H4 (cell line): ENCODE data around the gene ARHGAP6. TPM values are rescaled to one million over a fixed set of nuclear protein-coding genes. Genes with fewer than 3 reads are reported as not detected.
A peak's percentile ranks its signal among the peaks of the same experiment; 100 is the strongest.
"Not testable (repeated sequence)": the region's sequence is repeated elsewhere in the genome, so short reads cannot be mapped to it uniquely, and the experiment has no call there.

ENCODE experiments used
- DNase-seq: peaks from one replicate; pipeline ENCODE4 v3.0.0-alpha.2; 2015; ENCODE audit warnings: low spot score
- total RNA-seq: library from RNA; depleted of rRNA; stranded (reverse); fragments of >200 nt; shearing (Covaris generic); gene quantifications from 2 replicates; pipeline ENCODE4 v1.2.3, GENCODE V29; 2014

The ARHGAP6 gene
- total RNA-seq, 1 experiment from 2014 or later: 0.14 TPM

DNA sequence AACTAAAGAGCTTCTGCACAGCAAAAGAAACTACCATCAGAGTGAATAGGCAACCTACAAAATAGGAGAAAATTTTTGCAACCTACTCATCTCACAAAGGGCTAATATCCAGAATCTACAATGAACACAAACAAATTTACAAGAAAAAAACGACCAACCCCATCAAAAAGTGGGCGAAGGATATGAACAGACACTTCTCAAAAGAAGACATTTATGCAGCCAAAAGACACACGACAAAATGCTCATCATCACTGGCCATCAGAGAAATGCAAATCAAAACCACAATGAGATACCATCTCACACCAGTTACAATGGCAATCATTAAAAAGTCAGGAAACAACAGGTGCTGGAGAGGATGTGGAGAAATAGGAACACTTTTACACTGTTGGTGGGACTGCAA lies 304.1 kb downstream of the ARHGAP6 start:
- DNase-seq: not testable (repeated sequence)

DNA sequence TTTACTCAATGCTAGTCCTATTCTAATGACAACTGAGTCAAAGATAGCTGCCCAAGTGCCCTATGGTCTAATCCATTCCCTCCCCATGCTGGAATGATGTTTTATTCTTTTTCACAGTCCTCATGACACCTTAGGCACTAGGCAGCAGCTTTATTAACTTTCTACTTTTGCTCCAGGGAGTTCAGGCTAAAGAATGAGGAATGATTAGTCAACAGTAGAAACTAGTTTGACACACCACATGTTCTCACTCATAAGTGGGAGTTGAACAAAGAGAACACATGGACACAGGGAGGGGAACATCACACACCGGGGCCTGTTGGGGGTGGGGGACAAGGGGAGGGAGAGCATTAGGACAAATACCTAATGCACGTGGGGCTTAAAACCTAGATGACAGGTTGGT lies 309.8 kb downstream of the ARHGAP6 start:
- DNase-seq: not testable (repeated sequence)

DNA sequence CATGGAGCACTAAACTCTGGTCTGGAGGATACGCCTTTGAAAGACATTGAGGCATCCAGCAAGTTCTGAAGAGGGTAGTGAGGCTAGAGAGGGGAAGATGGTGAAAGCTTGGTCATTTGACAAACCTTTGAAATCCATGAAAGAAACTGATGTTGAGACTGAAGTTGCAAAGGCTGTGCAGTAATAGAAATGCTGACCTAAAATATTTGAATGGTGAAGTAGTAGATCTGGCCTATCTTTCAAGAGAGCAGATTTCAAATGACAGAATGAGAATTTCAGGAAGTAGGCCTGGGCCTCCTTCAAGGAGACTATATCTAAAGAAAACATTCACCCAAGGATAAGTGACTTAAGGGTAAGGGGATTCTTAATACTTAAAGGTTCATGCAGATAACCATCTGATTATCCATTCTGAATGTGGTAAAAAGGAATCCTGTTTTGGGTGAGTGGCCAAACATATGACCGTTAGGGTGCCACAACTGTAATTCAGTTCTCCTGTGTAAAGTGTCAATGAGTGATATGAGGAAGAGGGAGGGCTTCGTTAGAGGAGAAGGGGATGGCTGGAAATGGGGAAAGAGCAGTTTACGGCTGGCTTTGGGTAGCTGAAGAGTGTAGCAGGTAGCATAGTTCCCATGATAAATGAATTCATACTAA lies 310.3 kb downstream of the ARHGAP6 start:
- no peak for DNase-seq

DNA sequence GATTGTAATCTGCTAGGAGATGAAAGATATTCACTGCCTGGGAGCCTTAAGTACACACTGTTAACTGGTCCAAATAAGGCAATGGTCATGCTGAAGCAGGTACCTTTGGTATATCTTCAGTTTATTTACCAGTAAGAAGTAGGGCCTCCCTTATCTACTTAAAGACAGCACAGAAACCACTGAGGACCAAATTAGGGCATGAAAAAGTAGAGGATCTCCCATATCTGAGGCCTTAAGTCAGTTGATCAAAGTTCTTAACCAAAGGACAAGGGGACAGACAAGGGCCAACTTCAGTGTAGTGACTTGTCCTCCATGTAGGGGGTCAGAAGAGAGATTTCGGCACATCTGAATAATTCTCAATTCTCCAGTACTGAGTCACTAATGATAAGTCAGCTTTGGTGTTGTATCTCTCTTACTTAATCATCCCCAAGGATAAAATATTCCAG lies 313.4 kb downstream of the ARHGAP6 start:
- no peak for DNase-seq

DNA sequence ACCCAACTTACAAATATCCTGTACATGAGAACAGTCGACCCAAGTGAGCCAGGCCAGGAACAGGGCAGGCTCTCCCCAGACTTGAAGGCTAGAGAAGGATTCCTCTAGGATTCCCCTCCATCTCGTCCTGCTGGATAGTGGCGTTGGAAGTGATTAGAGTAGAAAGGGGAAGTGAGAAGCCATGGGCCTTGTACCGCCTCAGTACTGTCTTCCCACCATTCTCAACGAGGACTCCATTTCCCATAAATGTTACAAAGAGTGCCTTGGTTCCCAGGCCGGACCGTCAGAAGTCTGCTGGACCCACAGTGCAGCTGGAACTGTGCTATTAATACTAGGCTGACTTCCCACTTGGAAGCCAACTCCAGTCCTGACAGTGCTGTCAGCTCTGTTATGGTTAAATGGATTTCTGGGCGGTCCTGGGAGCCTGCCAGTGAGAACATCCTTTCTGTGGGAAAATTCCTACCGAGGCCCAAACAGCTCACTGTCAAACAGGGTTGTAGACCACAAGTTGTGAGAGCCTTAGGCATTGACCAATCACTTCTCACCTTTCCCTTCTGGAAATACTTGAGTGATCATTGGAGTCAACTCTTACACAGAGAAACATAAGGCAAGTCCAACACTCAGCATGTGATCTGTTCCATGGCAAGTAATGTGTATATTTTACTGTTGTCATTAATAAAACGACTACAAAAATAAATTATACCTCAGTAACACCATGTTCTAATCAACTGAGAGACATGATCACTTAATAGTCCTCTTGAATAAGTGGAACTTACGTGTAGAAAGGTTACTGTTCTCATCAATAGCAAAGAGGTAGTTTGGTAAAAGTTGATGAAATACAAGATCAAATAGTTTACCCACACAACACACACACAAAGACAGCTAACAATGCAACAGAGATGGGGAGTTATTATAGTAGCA lies 314.1 kb downstream of the ARHGAP6 start:
- peak; percentile 21 for DNase-seq

DNA sequence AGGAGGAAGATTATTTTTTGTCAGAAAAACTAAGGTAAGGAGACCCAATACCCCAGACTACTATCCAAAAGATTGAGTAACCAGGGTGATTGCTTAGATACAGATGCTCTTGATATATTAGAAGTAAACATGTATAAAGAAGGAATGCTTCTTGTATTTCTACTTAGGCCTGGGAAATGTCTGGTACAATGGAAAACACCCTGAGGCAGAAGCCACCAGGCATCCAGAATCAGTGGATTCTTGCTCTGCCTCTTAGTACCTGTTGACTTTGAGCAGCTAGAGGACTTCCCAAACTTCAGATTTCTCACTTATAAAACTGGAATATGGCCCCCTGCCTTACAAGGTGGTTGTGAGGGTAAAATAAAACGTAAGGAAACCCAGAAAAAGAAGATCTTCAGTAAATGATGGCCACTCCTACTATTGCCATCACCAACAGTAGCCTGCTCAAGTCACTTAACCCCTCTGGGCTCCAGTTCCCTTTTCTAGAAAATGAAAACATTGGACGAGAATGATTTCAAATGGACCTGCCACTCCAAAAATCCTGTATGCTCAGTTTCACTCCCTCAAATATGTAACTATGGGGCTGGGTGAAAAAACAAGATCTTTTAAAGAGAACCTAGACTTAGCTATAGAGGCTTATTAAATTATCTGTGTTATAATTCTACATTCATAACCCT lies 315.9 kb downstream of the ARHGAP6 start:
- DNase-seq: no peak

DNA sequence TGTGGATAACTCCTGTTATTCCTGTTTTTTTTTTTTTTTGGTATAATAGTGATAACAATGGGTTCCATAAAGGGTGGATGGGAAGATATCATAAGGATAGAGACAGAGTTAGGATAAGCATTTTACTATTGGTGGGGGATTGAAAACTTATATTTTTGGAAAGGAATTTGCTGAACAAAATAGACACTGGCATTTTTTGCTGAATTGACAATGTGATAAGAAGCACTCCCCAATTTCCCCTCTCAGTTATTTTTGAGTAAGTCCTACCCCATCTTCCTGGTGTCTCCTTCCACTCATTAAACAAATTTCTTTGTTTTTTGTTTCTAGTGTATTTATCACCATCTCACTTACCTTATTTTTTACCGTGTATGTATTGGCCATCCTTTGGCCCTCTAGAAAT lies 316.7 kb downstream of the ARHGAP6 start:
- no peak for DNase-seq

DNA sequence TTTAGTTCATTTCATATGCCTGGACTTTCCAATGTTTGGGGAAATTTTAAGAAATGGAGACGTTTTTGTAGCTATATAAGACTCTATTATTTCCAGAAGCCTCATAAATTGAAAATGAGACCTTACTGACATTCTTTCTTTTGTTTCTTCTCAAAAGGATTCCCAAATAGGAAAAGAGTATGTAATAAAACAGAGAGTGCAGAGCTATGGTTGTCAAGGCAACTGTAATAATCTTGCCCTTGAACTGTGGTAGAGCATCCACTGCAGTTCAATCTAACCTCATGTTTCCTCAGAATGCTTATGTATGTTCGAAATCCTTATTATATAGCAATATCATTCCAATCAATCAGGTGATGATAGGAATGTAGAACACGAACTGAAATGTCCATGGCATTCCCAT lies 318.4 kb downstream of the ARHGAP6 start:
- DNase-seq: no peak

DNA sequence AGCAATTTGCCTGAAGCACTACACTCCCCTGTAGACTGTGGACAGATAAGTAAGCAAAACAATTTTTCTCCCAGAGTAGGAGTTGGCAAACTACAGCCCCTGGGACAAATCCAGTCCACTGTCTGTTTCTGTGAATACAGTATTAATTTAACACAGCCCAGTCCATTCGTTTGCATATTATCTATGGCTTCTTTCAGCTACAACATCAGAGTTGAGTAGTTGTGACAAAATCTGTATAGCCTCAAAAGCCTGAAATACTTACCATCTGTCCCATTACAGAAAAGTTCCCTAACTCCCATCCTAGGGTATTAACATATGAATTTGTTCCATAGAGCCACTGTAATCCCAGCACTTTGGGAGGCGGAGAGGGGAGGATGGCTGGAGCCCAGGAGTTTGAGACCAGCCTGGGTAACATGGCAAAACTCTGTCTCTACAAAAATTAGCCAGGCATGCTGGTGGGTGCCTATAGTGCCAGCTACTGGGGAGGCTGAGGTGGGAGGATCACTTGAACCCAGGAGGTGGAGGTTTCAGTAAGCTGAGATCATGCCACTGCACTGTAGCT lies 319.5 kb downstream of the ARHGAP6 start:
- DNase-seq: no peak

DNA sequence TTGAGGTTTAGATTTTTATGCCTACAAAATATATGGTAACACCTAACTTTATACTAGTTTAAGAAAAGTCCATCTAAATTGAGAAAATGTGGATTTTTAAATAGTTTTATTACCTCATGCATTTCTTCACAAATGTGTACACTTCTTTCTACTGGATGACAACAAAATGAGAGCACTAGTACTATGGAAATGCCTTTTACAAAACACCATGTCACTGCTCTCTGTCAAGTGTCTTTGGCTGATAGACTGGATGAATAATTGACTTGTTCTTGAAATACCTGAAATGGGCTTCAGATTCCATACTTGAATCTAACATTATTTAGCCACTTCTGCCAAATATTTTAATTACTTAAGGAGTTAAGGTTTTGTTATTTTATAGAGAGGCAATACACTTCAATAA lies 323.0 kb downstream of the ARHGAP6 start:
- no peak for DNase-seq

DNA sequence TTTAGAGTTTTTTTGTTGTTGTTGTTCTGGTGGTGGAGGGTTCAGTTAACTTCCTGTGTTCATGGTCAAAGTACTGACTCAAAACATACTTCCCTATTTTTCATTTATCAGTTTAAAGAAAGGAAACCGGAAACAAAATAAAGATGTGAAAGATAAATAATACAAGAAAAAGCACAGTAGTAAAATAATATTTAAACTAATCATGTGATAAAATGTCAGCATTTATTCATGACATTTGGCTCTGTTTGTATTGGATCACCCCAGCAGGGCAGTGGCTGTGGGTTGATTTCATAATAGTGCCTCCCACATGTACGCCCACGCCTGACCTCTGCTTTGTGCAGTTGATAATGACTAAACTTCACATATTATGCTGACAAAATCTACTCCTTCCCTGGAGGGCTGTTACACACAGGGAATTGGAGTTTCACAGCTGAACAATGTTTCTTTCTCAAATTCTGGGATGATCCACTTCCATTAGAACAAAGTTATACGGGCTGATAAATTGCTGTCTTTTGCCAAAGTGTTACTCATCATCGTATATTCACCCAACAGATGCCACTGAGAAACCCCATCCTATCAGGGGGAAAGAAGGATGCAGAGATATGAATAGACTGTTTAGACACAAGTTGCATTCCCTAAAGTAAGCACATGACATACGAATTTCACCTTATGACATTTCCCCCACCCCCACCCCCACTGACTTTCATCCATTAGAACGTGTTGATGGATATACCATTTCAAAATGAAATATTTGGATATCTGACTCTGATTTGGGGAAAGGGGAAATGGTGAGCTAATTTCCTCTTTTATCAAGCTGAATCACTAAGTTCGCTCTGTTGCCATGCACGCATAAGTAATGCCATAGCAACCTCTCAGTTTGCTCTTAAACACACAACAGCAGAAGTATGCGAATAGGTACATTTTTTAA lies 324.2 kb downstream of the ARHGAP6 start:
- peak; percentile 29 for DNase-seq

DNA sequence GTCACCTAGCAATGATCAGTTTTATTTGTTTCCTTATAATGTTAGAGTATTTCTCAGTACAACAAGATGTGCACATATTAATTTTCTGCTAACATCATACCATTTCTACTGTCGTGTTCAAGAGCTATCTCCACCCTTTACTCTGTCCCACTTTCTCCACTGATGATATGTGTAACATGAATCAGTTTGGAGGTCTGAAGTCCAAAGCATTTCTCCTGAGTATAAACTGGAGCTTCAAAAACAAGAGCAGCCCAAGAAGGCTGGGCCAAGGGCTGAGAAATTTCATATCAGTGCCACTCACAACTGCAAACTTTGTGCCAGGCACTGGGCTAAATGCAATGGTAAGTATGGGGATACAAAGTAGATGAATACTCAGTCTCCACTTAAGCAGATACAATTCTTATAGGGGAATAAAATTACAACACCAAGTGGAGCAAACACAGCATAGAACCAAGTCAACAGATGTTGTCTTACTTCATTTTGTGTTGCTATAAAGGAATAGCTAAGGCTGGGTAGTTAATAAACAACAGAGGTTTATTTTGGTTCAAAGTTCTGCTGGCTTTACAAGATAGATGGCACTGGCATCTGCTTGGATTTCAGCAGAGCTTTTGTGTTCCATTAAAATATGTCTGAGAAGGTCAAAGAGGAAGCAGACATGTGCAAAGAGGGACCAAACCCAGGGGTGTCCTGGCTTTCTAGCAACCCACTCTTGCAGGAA lies 328.3 kb downstream of the ARHGAP6 start:
- no peak for DNase-seq

DNA sequence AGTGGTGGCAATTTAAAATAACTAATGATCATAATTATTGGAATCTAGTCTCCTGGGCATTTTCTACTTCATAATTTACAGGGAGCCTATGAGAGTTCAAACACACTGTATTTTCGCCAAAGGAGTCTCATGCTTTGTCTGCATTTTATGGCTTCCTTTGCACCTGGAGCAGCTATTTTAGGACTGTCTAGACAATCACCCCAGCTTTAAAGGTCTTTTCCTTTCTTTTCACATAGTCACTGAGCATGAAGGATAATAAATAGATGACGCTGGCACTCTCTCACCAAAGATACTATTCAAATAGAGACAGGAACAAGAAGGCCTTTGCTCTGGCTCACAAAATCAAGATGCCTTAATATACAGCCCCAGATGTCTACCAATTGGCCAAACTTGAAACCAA lies 329.5 kb downstream of the ARHGAP6 start:
- DNase-seq: no peak

DNA sequence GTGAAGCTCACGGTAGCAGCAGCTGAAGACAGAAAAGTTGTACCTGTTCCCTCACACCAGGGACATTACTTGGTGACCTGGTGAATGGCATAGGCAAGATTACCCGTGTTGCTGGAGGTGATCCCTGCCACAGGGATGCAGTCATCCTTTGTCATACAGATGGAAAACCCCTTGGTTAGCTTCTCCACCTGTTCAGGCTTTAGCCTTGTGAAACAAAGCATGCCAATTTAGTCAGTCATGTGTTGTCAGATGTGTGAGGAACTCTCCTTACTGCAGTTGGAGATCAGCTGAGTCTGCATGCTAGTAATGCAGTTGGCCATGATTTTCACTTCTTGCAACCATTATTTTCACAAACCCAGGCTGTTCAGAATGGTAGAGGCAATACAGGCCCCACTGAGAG lies 331.6 kb downstream of the ARHGAP6 start:
- no peak for DNase-seq

DNA sequence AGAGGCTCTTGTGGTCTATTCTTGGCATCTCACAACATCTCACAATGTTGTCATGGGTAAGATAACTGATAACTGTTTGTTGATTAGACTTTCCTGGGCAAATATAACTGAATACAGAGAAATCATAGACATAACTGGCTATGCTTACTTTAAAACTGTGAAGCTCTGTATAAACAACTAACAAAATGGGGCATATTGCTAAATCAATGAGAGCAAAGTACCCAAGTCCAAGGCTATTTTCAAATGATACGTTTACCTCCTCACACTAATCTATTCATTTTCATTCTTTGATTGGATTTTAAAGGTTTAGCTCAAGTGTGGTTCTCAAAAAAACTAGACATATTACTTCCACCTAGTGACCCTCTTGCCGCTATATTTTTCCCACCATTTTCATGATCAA lies 333.9 kb downstream of the ARHGAP6 start:
- DNase-seq: no peak

DNA sequence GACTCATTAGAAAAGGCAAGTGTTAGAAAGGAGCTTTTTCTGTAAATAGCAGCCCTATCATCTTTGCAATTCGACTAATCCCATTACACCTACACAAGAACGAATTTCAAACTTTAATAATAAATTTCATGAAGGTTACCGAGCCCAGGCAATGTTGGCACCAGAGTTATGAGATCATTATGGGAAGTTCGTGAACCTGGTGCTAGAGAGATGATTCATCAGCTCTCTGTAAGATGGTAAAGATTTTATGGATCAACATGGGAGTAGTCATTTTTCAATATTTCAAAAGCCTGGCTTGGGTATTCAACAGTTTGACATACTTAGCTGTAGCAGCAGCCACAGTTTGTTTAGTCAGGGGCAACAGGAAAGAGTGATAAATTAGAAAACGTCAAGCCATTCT lies 336.7 kb downstream of the ARHGAP6 start:
- DNase-seq: no peak

DNA sequence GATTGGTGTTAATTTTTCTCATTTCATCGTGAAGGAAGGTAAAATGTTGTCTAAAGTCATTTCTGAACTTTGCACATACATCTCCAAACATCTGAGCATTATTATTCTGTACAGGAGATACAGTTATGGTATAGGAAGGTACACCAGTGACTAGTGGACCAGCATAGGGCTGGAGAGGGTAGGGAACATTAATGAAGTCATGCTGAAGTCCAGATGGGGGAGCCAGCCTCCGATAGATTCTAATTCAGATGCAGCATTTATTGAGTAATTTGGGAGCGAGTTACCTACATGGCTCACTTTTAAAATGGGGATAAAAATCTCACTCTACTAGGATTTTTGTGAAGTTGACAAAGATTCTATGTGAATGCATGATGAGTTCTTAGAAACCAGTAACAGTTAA lies 337.6 kb downstream of the ARHGAP6 start:
- DNase-seq: no peak

DNA sequence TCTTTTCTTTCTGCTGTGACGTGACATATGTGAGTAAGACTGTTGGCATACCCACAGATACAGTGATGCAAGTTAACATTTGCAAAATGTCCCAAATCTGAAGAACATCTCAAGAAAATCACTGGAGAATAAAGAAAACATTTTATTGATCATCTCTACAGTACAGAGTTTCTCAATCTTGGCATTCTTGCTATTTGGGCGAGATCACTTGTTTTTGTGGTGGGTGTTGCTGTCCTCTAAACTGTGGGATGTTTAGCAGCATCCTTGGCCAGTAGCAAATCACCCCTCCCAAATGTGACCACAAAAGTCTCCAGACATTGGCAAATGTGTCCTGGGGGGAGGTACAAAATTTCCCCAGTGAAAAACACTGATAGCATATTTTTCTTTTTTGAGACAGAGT lies 343.7 kb downstream of the ARHGAP6 start:
- no peak for DNase-seq

DNA sequence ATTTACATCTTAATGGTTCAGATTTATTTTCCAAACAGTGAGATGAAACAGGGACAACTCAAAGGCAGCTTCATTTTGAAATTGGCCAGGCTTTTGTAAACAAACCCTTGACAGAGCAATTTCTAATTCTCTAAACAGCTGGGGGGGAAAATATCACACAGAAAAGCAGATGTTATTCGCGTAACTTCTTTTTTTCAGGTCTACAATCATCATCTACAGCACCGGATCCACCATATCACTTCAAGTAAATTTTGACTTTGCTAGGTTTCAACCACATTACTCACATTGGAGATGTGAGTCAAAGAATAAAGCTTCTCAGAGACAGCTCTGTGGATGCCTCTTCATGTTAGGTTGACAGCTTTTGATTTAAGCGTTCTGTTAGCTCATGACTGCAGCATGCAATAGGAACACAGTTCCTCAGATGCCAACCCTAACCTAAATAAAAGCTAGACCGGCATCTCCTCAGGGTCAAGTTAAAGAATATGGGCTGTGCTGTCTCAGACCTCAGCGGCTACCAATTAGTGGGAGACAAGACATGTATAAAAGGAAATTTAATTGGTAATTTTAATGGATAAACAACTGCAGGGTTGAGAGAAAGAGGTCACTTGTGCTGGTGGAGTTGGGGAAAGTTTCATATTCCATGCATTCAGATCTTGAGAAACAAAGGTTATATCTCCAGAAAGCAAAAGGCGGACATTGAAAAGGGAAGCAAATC lies 345.8 kb downstream of the ARHGAP6 start:
- no peak for DNase-seq

DNA sequence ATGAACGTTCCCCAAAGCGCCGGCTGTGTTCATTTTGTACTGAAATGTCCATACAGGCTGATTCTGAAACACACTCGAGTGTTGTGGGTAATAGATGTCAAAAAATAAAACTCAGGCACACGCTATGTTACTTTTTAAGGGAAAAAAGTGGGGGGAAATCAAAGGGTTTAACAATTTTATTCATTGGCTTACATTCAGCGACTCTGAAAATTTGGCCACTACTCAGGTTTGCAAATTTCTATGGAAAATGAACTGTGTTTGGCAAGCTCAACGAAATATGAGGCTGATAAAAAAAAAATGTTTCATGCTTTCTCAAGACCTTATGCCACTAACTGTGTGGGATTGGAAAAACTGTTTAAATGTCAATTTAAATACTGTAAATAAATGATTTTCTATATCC lies 354.0 kb downstream of the ARHGAP6 start:
- DNase-seq: no peak
